IPS-18c (cell line): ENCODE measurements around the gene PEX19.
"Not testable (repeated sequence)": the region's sequence is repeated elsewhere in the genome, so short reads cannot be mapped to it uniquely, and the experiment has no call there.

Experiments
- H3K4me3 ChIP-seq: 2 replicates; pipeline ENCODE4 v1.7.0; 2013; ENCODE audit warnings: low read depth, mild to moderate bottlenecking, low read length, moderate library complexity; ENCODE audit not compliant: insufficient read depth
- H3K9me3 ChIP-seq: one replicate; pipeline ENCODE4 v1.6.1; 2013; ENCODE audit warnings: mild to moderate bottlenecking, low read length, moderate library complexity; ENCODE audit not compliant: control insufficient read depth, insufficient read depth

PEX19 gene

DNA sequence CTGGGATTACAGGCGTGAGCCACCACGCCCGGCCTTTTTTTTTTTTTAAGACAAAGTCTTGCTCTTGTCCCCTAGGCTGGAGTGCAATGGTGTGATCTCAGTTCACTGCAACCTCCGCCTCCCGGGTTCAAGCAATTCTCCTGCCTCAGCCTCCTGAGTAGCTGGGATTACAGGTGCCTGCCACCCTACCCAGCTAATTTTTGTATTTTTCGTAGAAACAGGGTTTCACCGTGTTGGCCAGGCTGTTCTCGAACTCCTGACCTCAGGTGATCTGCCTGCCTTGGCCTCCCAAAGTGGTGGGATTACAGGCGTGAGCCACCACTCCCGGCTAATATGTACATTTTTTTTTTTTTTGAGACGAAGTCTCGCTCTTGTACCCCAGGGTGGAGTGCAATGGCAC, 2.8 kb upstream of the PEX19 start:
- H3K9me3 ChIP-seq, H3K4me3 ChIP-seq: not testable (repeated sequence)

DNA sequence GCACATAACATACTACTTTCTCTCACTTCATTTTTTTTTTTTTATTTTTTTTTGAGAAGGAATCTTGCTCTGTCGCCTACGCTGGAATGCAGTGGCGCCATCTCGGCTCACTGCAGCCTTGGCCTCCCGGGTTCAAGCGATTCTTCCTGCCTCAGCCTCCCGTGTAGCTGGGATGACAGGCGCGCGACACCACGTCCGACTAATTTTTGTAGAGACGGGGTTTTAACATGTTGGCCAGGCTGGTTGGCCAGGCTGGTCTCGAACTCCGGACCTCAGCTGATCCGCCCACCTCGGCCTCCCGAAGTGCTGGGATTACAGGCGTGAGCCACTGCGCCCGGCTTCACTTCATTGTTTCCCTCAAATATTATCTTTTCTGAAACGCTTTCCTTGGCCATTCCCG, 573 bp upstream of the PEX19 start:
- Histone ChIP-seq H3K4me3 (peak overlapping the region; percentile 83; the same call in 1 of the 2 replicates), H3K9me3 (no peaks in the 10 kb centered on the region)

GRCh38 chr1:160284220-160284781, 632 bp downstream of the PEX19 start:
- Histone ChIP-seq H3K4me3 (peak overlapping the region; percentile 83), H3K9me3 (no peaks in the 10 kb centered on the region)

DNA sequence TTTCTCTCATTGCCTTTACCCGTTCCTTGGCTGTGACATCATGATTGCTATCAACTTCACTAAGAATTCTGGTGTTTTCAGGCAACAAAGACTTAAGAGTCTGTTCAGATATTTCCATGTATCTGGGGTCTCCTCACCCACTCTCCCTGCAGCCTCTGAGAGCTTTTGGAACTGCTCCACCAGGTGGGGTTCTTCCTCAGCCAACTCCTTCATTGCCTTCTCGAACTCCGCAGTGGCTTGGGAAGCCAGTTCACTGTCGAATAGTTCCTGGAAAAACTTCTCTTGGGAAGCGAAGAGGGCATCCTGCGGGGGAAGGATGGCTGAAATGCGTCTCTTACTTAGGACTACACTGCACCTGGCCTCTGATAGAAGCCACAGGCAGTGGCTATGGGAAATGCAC, 2.1 kb downstream of the PEX19 start:
- H3K4me3 ChIP-seq: no peak overlapping the region
- no peaks in the 10 kb centered on the region for H3K9me3 ChIP-seq

- Histone ChIP-seq H3K9me3 (no peaks in the 10 kb centered on the region), H3K4me3 (no peak overlapping the region)
Measured at GRCh38 chr1:160277987-160278386, 6.9 kb downstream of the PEX19 start.

DNA sequence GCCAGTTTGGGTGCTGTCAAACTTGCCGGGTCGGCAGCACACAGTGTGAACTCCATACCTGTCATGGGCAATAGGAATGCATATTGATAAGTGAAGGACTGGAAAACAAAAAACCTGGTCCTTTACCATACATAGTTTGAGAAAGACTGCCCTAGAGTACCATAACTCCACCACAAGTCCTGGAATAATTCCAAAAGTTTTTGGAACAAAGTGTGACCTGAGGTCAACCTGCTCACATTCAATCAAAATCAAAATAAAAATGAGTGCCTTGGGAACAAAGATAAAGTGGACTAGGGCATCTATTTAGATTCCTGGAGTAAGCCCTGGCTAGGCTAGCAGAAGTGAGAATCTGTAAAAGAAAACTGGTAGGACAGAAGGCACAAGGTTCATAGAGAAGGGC, 7.6 kb downstream of the PEX19 start:
- no peaks in the 10 kb centered on the region for H3K9me3 ChIP-seq
- H3K4me3 ChIP-seq: no peak overlapping the region

GRCh38 chr1:160271025-160271424, 13.9 kb downstream of the PEX19 start:
- Histone ChIP-seq H3K9me3 (no peaks in the 10 kb centered on the region), H3K4me3 (no peak overlapping the region)

- Histone ChIP-seq H3K9me3 (no peaks in the 10 kb centered on the region), H3K4me3 (no peak overlapping the region)
Measured at GRCh38 chr1:160267284-160267991, 17.5 kb downstream of the PEX19 start.

DNA sequence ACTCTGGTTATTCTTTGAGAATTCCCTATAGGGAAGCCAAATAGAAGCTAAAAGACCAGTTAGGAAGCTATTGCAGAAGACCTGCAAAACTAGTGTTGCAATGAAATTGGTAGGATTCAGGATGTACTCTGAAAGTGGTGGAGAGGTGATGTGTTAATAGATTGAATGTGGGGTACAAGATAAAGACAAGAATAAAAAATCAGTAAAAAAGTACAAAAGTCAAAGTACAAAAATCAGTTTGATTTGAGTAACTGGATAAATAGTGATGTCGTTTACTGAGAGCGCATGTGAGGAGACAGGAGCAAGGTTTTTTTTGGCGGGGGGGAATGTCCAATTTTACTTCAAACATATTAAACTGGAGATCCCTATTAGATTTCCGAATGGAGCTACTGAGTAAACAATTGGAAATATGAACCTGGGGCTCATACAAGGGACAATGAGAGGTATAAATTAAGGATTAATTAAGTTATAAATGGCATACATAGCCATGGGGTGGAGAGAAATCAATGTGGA, 20.1 kb downstream of the PEX19 start:
- Histone ChIP-seq H3K4me3 (no peak overlapping the region), H3K9me3 (peaks cover 2% of the 10 kb centered on the region)

DNA sequence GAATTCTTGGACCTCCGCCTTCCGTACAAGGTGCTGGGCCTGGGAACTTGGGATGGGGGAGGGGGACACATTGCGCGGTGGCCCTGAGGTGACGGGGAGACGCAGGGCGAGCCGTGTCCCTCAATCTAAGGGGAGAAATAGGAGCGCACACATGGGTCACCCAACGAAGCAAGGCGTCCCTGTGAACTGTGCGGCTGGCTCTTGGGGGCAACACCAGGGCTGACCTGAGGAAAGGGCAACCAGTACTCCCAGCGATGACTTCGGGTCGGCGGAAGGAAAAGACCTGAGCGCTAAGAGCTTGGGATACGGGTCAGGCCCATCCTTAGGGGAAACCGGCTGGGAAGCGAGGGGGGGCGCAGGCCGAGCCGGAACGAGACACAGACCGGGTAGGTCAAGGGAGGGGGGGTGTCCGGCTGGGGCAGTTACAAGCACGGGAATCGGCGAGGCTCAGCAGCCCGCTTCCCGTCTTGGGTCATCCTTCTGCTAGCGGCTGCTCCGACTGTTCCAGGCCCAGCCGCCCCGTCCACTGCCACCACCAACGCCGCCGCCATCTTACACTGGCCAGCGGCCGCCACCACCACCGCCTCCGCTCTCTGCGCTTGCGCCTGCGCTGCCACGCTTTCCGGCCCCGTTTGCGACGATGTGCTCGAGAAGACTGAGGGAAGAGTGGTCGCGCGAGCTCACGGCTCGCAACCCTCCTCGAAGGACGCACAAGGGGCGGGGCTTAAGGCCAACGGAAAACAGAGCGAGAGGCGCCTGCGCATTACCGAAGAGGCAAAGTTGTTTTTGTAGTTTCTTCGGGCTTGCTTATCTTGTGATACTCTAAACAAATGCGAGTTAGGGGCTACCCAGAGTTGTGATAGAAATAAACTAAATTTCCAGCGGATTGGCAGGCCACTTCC, 22.8 kb downstream of the PEX19 start, which contains the start of gene DCAF8:
TSS of gene DCAF8 (minus strand) at position 657 of the 902 bp plus-strand sequence. CDS start 18,541 bp downstream, outside the sequence.
- Histone ChIP-seq H3K9me3 (peaks cover 2% of the 10 kb centered on the region), H3K4me3 (peak within 1 kb of the TSS; percentile 98)

DNA sequence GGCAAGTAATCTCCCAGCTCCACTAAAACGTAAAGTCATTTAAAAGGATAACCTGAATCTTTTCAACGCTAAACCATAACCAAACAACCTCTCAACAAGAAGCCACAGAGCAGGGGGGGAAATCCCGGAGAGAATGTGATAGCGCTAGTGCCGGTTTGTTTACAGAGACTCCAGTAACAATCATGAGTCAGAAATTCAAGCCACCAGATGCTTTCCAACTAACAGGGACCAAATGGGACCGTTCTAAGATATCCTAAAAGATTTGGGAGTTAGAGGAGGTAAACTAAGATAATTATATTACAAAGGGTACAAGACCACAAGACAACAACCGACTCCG, 23.4 kb downstream of the PEX19 start:
- Histone ChIP-seq H3K9me3 (peaks cover 2% of the 10 kb centered on the region), H3K4me3 (peak overlapping the region; percentile 98)

DNA sequence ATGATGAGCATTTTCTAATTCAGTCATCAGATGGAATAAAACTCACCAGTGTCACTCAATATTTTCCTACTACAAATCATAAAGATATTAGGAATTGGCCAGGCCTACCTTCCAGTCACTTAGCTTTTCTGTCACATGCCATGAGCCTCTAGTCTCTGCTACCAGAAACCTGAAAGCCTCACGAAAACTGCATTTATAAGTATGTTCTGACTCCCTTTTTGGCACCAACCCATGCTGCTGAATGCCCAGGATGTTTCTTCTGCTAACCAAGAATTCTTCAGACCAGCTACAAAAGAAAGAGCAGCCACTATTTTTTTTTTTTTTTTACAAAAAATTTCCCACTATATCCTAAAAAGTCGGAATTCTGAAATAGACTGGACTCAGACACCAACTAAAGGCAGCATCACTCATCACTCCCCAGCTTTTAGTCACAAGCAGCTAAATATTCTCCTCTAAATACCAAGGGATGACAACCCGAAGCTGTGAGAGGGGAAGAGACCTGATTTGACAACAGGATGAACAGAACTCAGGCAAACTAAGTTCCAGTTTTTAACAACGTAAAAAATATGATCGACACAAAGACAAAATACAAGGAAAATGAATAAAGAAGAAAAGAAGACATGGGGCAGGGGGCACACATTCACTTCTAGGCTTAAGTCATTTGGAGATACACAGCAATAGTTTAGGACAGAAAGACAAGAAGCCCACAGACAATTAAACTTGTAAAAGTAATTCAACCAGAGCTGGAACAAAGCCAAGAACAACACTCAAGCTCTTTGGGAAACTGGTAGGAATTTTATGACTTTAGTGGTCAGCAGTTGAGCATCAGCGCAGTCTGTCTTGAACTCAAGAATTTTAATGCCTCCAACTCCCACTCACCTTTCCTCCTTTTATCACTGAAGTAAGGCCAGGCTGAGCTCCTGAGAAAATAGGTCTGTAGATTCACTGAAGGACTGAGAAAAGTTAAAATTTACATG, 24.2 kb downstream of the PEX19 start:
- peaks cover 2% of the 10 kb centered on the region for H3K9me3 ChIP-seq
- peak overlapping the region; percentile 98 for H3K4me3 ChIP-seq

DNA sequence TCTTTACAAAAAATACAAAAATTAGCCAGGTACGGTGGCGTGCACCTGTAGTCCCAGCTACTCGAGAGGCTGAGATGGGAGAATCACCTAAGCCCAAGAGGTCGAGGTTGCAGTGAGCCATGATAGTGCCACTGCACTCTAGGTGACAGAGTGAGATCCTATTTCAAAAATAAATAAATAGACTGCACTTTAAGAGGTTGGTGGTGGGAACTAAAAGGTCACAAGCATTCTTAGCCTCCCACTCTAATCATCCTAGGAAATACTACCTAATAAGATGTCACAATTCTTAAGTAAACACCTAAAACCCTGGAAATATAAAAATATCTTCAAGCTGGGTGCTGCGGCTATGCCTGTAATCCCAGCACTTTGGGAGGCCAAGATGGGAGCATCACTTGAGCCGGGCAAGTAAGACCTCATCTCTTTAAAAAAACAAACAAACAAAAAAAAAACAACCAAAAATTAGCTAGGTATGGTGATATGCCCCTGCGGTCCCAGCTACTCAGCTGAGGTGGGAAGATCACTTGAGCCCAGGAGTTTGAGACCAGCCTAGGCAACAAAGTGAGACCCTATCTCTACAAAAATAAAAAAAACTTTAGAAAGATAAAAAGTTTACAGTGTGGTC, 26.6 kb downstream of the PEX19 start:
- peaks cover 2% of the 10 kb centered on the region for H3K9me3 ChIP-seq
- H3K4me3 ChIP-seq: no peak overlapping the region

- H3K9me3 ChIP-seq: peaks cover 2% of the 10 kb centered on the region
- no peak overlapping the region for H3K4me3 ChIP-seq
Measured at GRCh38 chr1:160257411-160258015, 27.4 kb downstream of the PEX19 start.

DNA sequence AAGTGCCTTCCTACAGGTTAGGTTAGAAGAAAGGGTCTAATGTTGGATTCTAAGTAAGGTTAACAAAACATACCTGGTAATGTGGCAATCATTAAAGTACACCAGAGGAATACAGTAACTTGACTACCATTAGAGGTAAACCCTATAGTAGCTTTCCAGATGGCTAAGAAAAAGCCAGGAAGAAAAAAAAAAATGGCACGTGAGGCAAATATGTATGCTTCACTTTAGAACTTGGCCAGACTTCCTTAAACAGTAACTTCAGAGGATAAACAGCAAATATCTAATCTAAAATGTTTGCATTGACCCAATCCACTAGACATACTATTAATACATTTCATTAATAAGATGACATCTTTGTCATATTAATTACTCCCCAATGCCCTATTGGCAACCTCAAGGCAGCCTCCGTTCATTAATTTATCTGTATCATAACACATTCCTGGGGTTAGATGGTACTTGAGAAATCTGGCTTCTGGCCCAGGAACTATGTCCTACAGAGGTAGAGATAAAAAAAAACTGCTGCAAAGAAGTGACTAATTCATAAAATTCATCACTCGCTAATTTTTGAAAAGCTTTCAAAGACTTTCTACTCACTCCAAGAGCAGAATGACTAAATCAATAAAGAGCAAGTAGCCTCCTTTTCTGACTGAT, 28.4 kb downstream of the PEX19 start:
- Histone ChIP-seq H3K9me3 (no peaks in the 10 kb centered on the region), H3K4me3 (no peak overlapping the region)
